ENCODE measurements around the gene RGL1.

The RGL1 gene

DNA sequence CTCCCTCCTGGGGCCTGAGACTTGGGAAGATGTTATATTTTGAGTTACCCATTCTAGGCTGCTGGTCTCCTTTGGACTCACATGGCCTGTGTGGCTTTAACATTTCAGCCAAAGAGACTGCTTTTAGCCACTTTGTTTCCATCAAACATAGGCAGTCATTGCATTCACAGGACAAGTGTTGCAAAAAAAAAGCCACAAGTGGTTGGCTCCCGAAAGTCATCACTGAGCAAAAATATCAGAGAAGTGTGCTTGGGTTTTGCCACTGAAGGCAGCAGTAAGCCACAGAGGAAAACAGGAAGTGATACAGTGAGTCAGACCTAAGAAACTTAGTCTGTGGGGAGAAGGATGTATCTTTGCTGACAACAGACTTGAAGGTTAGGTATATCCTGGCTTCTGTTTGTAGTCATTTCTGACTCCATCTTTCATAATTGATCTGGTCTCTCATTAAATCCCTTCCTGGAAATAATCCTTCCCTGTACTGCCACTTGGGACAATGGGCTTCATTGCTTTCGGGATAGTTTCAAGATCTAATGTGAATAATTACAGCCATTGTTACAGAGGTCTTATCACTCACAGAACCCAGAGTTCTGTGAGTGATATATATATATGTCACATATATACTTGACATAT lies 151.8 kb downstream of the RGL1 start:
- peak; percentile 8 to 21 for DNase-seq (ENCODE audit: low read depth in 2 of 2)

DNA sequence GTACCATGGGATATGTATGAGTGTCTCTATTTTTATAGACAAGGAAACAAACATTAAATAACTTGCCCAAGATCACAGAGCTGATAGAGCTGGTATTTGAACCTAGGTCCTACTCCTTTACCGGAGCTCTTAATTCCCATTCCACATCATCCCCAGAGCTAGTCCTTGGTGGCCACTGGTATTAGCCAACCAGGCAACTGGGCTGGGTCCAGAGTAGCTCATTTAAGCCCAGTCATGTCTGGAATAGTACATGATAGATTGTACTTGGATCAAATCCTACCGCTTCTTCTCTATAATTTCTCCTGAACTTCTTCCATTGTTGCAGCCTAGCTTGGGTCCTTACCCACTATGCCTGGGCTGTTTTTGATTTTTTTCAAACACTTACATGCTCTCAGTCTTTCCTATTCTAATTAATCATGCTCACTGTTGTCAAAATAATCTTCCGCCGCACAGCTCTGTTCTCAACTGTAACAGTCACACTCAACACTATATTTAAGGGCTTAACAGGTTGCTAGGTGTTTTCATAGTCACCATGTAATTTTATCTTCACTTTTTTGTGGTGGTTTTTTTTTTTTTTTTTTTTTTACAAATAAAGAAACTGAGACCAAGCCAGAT lies 152.4 kb downstream of the RGL1 start:
- DNase-seq (ENCODE audit: low read depth in 2 of 2), result no peak

DNA sequence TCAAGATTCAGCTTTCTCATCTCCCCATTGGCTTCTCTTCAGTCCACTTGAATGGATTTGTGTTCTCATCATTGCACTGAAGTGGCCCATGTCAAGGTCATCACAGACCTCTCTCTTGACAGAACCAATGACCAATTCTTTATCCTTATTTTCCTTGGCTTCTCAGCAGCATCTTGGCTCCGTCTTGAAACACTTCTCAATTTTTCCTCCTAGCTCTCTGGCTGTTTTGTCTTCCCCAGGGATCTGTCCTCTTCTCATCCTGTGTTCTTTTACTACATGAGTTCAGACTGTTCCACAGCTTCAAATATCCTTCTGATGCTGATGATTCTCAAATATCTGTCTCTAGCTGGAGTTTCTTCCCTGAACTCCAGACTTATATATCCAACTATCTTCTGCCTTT lies 154.0 kb downstream of the RGL1 start:
- no peak for DNase-seq (ENCODE audit: low read depth in 2 of 2)

DNA sequence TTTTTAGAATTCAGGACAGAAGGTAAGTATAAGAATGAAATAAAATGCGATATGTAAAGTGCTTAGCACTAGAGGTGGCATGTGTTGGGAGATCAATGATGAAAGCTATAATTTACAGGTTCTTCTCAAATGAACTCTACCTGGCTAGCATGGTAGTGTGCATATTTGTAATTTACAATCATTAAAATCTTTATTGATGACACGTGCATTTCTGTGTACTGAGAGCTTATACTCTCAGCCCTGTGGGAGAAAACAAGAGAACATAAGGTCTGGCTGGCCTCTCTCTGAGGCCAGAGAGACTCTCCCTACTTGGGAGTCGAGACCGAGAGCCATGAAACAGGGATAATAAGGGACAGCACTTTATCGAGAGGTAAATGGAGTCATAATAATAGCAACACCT lies 156.2 kb downstream of the RGL1 start:
- DNase-seq (ENCODE audit: low read depth in 2 of 2), result no peak

DNA sequence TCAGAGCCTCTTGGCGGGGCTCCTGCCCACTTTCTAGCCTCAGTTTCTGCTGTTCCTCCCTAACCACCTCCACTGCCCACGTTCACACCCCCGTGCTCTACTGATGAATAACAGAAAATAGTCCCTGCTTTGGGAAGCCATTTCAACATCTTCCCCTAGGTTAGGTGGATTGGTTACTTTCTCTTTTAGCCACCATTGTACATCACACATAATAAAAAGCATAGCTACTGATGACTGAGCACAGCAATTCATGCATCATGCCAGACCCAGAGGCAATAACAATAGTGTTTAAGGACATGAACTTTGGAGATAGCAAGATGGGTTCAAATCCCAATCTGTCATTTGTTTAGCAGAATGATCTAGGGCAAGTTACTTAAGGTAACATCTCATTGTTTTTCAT lies 158.0 kb downstream of the RGL1 start:
- DNase-seq (ENCODE audit: low read depth in 2 of 2), result no peak

DNA sequence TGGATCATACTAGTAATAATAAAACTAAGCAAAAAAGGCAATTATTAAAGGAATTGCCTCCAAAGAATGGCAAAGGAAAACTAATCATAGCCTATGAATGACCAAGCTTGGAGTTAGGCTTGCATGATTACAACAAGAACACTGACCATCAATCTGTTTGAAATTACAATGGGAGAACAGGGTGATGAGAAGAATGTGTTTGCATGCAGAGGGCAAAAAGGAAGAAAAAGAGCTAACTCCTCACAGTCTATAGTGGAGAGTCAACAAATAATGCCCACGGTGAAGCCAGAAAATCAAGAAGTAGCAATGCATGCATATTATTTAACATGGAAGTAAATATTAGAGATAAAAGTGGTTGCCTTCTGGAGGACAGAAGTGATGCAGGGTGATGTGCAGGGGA lies 160.8 kb downstream of the RGL1 start:
- DNase-seq (ENCODE audit: low read depth in 2 of 2), result no peak

DNA sequence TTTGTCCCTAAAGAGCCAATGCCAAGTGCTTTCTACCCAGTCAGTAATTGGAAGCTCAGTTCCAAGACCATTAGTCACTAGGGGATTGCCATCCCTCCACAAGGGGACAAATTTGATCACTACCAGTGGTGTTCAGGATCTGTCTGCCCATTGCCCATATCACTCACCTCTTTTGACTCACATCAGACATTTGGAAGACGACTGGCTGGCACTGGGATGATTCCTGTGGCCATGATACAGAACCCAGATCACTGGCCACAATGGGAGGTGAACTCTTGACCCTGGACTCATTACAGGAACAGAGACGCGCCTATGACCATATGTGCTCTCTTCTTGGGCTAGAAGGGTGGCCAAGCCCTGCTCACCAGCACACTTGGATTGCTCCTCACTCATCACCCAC lies 161.6 kb downstream of the RGL1 start:
- DNase-seq (ENCODE audit: low read depth in 2 of 2), result no peak

DNA sequence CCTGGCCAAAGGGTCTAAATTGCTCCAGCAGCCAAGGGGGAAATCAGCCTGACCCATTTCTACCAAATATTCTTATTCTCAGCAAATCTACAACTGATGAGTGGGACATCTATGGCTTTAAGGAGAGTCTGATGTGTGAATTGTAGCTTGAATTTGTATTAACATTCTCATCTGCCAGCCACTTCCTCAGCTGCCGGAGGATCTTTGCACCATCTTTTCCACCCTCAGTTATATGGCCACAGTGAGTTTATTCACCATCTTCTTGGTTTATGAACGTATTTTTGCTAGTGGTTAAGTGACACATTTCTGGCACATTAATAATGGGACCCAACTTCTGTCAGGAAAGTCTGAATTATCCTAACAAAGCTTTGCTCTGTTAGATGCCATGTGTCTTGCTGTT lies 163.0 kb downstream of the RGL1 start:
- no peak for DNase-seq (ENCODE audit: low read depth in 2 of 2)

DNA sequence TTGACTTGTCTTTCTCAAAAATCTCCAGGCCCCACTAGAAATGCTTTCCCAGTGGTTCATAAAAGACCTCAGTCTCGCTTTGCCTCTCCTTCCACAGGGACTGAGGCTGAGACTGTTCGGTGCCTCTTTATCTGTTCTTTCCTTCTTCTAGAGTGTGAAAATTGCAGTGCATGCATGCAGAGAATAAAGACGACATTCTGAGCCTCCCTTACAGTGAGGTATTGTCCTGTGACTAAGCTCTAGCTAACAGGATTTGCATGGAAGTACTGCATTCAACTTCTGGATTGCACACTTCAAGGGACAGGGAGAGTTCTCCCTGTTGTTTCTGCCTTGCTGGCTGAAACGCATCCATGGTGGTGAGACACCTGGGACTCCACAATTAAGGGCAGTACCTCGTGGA lies 163.5 kb downstream of the RGL1 start:
- DNase-seq (ENCODE audit: low read depth in 2 of 2), result no peak

DNA sequence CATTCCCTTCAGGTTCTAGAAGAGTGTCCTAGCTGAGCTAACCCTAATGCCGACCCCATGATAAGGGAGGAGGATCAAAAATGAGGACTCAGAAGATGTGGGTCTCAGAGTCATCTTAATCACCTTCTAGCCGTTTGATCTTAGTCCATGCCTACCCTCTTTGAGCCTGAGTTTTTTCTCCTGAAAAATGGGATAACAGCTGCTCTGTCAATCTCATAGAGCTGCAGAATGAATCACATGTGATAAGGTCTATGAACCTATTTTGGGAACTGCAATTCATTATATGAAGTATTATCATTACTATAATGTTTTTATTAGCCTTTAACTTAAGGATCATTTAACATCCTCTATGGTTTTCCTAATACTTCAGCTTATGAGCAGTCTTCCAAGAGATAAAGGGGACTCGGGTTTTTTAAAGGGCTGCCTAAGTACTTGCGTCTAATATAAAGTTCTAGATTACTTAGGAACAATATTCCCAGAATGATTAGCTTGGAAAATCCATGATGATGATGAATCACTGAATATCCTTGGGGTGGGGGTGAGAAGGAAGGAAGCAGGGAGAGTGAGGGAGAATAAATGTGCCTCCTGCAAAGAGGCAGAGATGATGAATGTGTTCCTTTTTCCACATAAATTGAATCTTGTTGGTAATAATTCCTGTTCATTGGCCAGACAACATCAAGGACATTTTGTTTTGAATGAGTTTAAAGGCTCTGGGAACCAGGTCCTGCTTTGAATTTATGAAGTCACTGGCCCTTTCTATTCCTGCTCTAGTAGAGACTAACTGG lies 165.8 kb downstream of the RGL1 start:
- no peak for DNase-seq (ENCODE audit: low read depth in 2 of 2)

DNA sequence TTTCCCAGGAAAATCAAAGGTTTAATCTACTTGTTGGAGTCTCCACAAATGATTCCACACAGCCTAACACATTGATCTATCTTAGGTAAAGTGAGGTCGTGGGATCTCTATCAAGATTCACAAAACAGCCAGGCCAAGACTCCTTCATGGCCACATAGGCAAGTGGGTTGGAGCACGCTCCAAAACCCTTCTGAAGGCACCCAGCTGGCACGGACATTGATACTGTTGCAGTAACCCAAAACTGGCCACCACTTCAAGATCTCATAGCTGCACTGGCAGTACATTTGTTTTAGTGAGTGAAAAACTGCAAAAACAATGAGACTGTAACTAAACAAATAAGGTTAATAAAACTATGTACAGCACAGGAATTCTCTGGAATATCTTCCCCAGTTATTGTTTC lies 170.7 kb downstream of the RGL1 start:
- no peak for DNase-seq (ENCODE audit: low read depth in 2 of 2)

DNA sequence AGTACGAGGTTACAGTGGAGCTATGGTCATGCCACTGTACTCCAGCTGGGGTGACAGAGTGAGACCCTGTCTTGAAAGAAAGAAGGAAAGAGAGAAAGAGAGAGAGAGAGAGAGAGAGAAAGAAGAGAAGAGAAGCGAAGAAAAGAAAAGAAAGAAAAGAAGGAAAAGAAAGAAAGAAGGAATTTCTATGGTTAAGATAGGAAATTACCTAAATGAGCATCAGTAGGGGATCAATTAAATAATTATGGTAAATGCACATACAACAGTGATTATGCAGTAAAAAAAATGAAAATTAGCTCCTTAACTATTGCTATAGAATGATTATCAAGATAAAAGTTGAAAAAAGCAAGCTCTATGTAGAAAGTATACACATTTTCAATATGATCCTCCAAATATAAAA lies 172.8 kb downstream of the RGL1 start:
- DNase-seq (ENCODE audit: low read depth in 2 of 2), result no peak

All from stimulated activated CD4-positive, alpha-beta T cell treated with anti-CD3 and anti-CD28 coated beads, Interleukin-12 subunit alpha, Interleukin-12 subunit beta, amount 100 ng/mL, for 24 hours (primary cell).